ENCODE results near the gene CSF2. TPM values are rescaled to one million over a fixed set of nuclear protein-coding genes. Genes with fewer than 3 reads are reported as not detected.

Gene CSF2
- total RNA-seq, 1 experiment from 2014 or later, result 0.30 TPM

GRCh38 chr5:132059043-132059695, 14.4 kb upstream of the CSF2 start:
- DNase-seq (ENCODE audit: low read depth, low spot score) (no peak), ATAC-seq (no peak)
- no peak overlapping the region for H3K4me3 ChIP-seq (replicated peaks in 1 of 2; ENCODE audit: low read depth in 1 of 2, low read length in 2 of 2)
- no peak overlapping the region for H3K9ac ChIP-seq (ENCODE audit: low read length)
- no peaks in the 10 kb centered on the region for H3K36me3 ChIP-seq (ENCODE audit: control insufficient read depth in 1 of 2, insufficient read depth in 2 of 2, low read length in 2 of 2)
- H4K20me1 ChIP-seq (ENCODE audit: insufficient read depth), result no peaks in the 10 kb centered on the region
- CTCF ChIA-PET, result no interaction called here
- no peaks in the 10 kb centered on the region for H3K9me3 ChIP-seq (ENCODE audit: control insufficient read depth in 1 of 2, insufficient read depth in 1 of 2, low read depth in 1 of 2, low read length in 2 of 2)
- H3K27me3 ChIP-seq (ENCODE audit: insufficient read depth, low read length), result no peaks in the 10 kb centered on the region
- no peak overlapping the region for H3K4me2 ChIP-seq (ENCODE audit: low read length)
- no peak for TF ChIP-seq CTCF (IDR thresholded peaks at IDR 0.05 in 2 of 3, conservative IDR thresholded peaks at IDR 0.05 in 1 of 3; ENCODE audit: borderline replicate concordance in 1 of 3, insufficient read depth in 1 of 3, low read depth in 2 of 3, low read length in 2 of 3)
- TF ChIP-seq REST (IDR thresholded peaks at IDR 0.05; ENCODE audit: low read depth), result no peak
- no peak for TF ChIP-seq RAD21 (IDR thresholded peaks at IDR 0.05; ENCODE audit: low read depth)
- TF ChIP-seq FOSL1 (IDR thresholded peaks at IDR 0.05; ENCODE audit: low read depth), result no peak
- TF ChIP-seq MAX (IDR thresholded peaks at IDR 0.05), result no peak
- no peak for TF ChIP-seq CEBPB (IDR thresholded peaks at IDR 0.05; ENCODE audit: low read depth)
- H3K9me2 ChIP-seq (ENCODE audit: insufficient read depth), result no peaks in the 10 kb centered on the region
- H3K79me2 ChIP-seq (ENCODE audit: insufficient read depth, low read length), result no peaks in the 10 kb centered on the region
- no peaks in the 10 kb centered on the region for H3K4me1 ChIP-seq (ENCODE audit: control insufficient read depth in 1 of 2, insufficient read depth in 2 of 2, low read length in 2 of 2)
- intact Hi-C loops (cut with micrococcal nuclease), result no loop called here
- no peak overlapping the region for H2AFZ ChIP-seq (ENCODE audit: low read depth, low read length, poor library complexity, severe bottlenecking)
- RAD21 ChIA-PET (ENCODE audit: low non-redundant PET in 1 of 2, low total read pairs in 2 of 2, uncharacterized antibody in 2 of 2, unreplicated experiment in 2 of 2), result no interaction called here
- no TSS peak for BruUV-seq (replicated peaks)
- H3K27ac ChIP-seq (ENCODE audit: low read depth, low read length), result no peak overlapping the region
- POLR2A ChIA-PET, result no interaction called here

Data from HCT116 (cell line).